ENCODE results near the gene OR1L1.

OR1L1 gene

DNA sequence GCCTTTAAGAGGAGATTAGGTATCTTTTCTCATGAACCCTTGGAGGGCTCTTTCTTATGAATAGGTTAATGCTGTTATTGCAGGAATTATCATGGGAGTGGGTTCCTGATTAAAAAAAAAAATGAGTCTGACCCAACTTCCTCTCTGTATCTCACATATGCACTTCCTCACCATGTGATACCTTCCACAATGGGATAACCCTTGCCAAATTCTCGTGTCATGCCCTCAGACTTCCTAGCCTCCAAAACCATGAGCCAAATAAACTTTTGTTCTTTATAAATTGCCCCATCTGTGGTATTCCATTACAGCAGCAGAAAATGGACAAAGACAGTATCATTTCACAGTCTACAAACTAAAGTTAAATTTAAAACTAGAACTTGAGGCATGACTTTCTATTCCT is 5.1 kb upstream of the OR1L1 start:
- Histone ChIP-seq H2BK12ac (ENCODE audit: low read length) (no peak overlapping the region), H3K27ac (replicated peaks; ENCODE audit: low read length) (no peak overlapping the region), H4K91ac (ENCODE audit: low read depth, low read length, poor library complexity) (no peak overlapping the region), H3K14ac (ENCODE audit: low read length) (no peak overlapping the region), H3K79me1 (ENCODE audit: low read depth, low read length) (no peaks in the 10 kb centered on the region), H2AFZ (ENCODE audit: low read length) (no peak overlapping the region), H3K4me3 (ENCODE audit: low read length in 2 of 2) (no peak overlapping the region), H2AK5ac (ENCODE audit: low read depth, low read length) (no peak overlapping the region), H2BK5ac (ENCODE audit: low read length) (no peak overlapping the region), H2BK15ac (ENCODE audit: low read length) (no peak overlapping the region), H4K8ac (ENCODE audit: low read depth, low read length) (no peak overlapping the region), H3K9ac (ENCODE audit: low read depth, low read length, poor library complexity) (no peak overlapping the region), H3K4me1 (ENCODE audit: control insufficient read depth in 2 of 2, insufficient read depth in 1 of 2, low read depth in 1 of 2, low read length in 2 of 2) (no peaks in the 10 kb centered on the region), H3K4ac (ENCODE audit: low read length) (no peak overlapping the region), H3K27me3 (ENCODE audit: control insufficient read depth in 3 of 3, insufficient read depth in 3 of 3, low read depth in 1 of 3, low read length in 3 of 3) (peaks cover 0 to 10% (median 0%) of the 10 kb centered on the region in 3 experiments), H3K4me2 (ENCODE audit: insufficient read depth, low read length, poor library complexity, severe bottlenecking) (no peak overlapping the region), H3K18ac (ENCODE audit: low read length) (no peak overlapping the region), H3K9me3 (replicated peaks in 1 of 2; ENCODE audit: control insufficient read depth in 2 of 2, insufficient read depth in 1 of 2, low read depth in 1 of 2, low read length in 2 of 2) (peaks cover 0 to 14% of the 10 kb centered on the region in 2 donors), H3K36me3 (replicated peaks in 1 of 2; ENCODE audit: control insufficient read depth in 2 of 2, insufficient read depth in 2 of 2, low read length in 2 of 2) (no peaks in the 10 kb centered on the region), H3K23ac (ENCODE audit: low read depth, low read length, poor library complexity) (no peak overlapping the region), H2BK120ac (ENCODE audit: low read depth, low read length) (no peak overlapping the region)
- no peak for DNase-seq (ENCODE audit: low spot score)
- WGBS, 2 donors (ENCODE audit: extremely low coverage in 2 of 2, insufficient read length in 2 of 2, insufficient replicate concordance in 1 of 2): no CpG with 5 or more reads among the region's 1 CpG

DNA sequence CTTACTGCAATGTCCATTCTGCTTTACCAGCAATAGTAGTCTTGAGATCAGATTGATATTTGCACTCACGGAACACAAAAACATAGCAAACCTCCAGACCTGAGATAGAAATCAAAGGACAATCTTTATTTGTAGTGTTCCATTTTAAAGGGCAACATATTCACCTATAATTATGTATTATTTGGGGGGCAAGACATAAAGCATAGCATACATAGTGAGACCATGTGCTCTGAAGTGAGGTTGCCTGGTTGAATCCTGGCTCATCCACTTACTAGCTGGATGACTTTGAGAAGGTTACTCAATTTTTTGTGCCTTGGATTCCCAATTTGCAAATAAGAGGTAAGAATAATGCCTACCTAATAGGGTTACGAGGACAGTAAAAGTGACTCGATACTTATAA is 4.0 kb upstream of the OR1L1 start, which contains the start of gene OR1B1:
TSS of gene OR1B1 (minus strand) at position 101 of the 400 bp plus-strand sequence.
- no peaks in the 10 kb centered on the region for H3K4me1 ChIP-seq (ENCODE audit: control insufficient read depth in 2 of 2, insufficient read depth in 1 of 2, low read depth in 1 of 2, low read length in 2 of 2)
- no peak within 1 kb of the TSS for H3K18ac ChIP-seq (ENCODE audit: low read length)
- H2BK12ac ChIP-seq (ENCODE audit: low read length): no peak within 1 kb of the TSS
- no peak within 1 kb of the TSS for H3K27ac ChIP-seq (replicated peaks; ENCODE audit: low read length)
- no peak within 1 kb of the TSS for H3K4me3 ChIP-seq (ENCODE audit: low read length in 2 of 2)
- H3K79me1 ChIP-seq (ENCODE audit: low read depth, low read length): no peaks in the 10 kb centered on the region
- no peak within 1 kb of the TSS for H4K8ac ChIP-seq (ENCODE audit: low read depth, low read length)
- H3K36me3 ChIP-seq (replicated peaks in 1 of 2; ENCODE audit: control insufficient read depth in 2 of 2, insufficient read depth in 2 of 2, low read length in 2 of 2): no peaks in the 10 kb centered on the region
- no peak within 1 kb of the TSS for H2AK5ac ChIP-seq (ENCODE audit: low read depth, low read length)
- H3K27me3 ChIP-seq (ENCODE audit: control insufficient read depth in 3 of 3, insufficient read depth in 3 of 3, low read depth in 1 of 3, low read length in 3 of 3): peaks cover 0 to 17% (median 0%) of the 10 kb centered on the region in 3 experiments
- H3K9ac ChIP-seq (ENCODE audit: low read depth, low read length, poor library complexity): no peak within 1 kb of the TSS
- no peak within 1 kb of the TSS for H2BK120ac ChIP-seq (ENCODE audit: low read depth, low read length)
- WGBS, 2 donors (ENCODE audit: extremely low coverage in 2 of 2, insufficient read length in 2 of 2, insufficient replicate concordance in 1 of 2): no CpG with 5 or more reads among the region's 3 CpGs
- H2AFZ ChIP-seq (ENCODE audit: low read length): no peak within 1 kb of the TSS
- no peak within 1 kb of the TSS for H3K4me2 ChIP-seq (ENCODE audit: insufficient read depth, low read length, poor library complexity, severe bottlenecking)
- H2BK5ac ChIP-seq (ENCODE audit: low read length): no peak within 1 kb of the TSS
- DNase-seq (ENCODE audit: low spot score): no peak
- no peak within 1 kb of the TSS for H4K91ac ChIP-seq (ENCODE audit: low read depth, low read length, poor library complexity)
- peaks cover 0 to 15% of the 10 kb centered on the region in 2 donors for H3K9me3 ChIP-seq (replicated peaks in 1 of 2; ENCODE audit: control insufficient read depth in 2 of 2, insufficient read depth in 1 of 2, low read depth in 1 of 2, low read length in 2 of 2)
- no peak within 1 kb of the TSS for H3K23ac ChIP-seq (ENCODE audit: low read depth, low read length, poor library complexity)
- H2BK15ac ChIP-seq (ENCODE audit: low read length): no peak within 1 kb of the TSS
- no peak within 1 kb of the TSS for H3K14ac ChIP-seq (ENCODE audit: low read length)
- no peak within 1 kb of the TSS for H3K4ac ChIP-seq (ENCODE audit: low read length)

DNA sequence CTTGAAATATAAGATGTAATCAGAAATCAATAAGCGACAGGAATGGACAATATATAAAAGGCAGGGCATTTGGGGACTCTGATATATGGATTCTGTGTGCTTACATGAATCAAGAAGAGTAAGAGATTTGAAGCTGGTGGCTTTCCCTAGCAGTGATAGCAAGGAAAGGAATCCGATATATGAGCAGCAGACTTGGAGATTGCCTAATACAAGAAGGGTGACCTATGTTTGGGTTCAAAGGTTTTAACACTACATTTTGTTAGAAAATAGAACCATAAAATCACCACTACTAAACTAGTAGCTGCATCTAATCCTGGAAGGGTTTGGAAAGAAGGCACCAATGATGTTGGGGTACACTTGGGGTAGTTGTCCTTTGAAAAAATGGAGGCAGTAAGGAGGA is 11.0 kb downstream of the OR1L1 start:
- Histone ChIP-seq H4K8ac (ENCODE audit: low read depth, low read length) (no peak overlapping the region), H3K23ac (ENCODE audit: low read depth, low read length, poor library complexity) (no peak overlapping the region), H3K79me1 (ENCODE audit: low read depth, low read length) (no peaks in the 10 kb centered on the region), H2BK5ac (ENCODE audit: low read length) (no peak overlapping the region), H3K4me1 (ENCODE audit: control insufficient read depth in 2 of 2, insufficient read depth in 1 of 2, low read depth in 1 of 2, low read length in 2 of 2) (no peaks in the 10 kb centered on the region), H3K18ac (ENCODE audit: low read length) (no peak overlapping the region), H3K27ac (replicated peaks; ENCODE audit: low read length) (no peak overlapping the region), H2AK5ac (ENCODE audit: low read depth, low read length) (no peak overlapping the region), H3K4me2 (ENCODE audit: insufficient read depth, low read length, poor library complexity, severe bottlenecking) (no peak overlapping the region), H3K27me3 (ENCODE audit: control insufficient read depth in 3 of 3, insufficient read depth in 3 of 3, low read depth in 1 of 3, low read length in 3 of 3) (peaks cover 0 to 3% (median 0%) of the 10 kb centered on the region in 3 experiments), H2BK15ac (ENCODE audit: low read length) (no peak overlapping the region), H3K4me3 (ENCODE audit: low read length in 2 of 2) (no peak overlapping the region), H3K9ac (ENCODE audit: low read depth, low read length, poor library complexity) (no peak overlapping the region), H2BK120ac (ENCODE audit: low read depth, low read length) (no peak overlapping the region), H2AFZ (ENCODE audit: low read length) (no peak overlapping the region), H3K9me3 (replicated peaks in 1 of 2; ENCODE audit: control insufficient read depth in 2 of 2, insufficient read depth in 1 of 2, low read depth in 1 of 2, low read length in 2 of 2) (peaks cover 4 to 16% of the 10 kb centered on the region in 2 donors), H4K91ac (ENCODE audit: low read depth, low read length, poor library complexity) (no peak overlapping the region), H3K4ac (ENCODE audit: low read length) (no peak overlapping the region), H3K36me3 (replicated peaks in 1 of 2; ENCODE audit: control insufficient read depth in 2 of 2, insufficient read depth in 2 of 2, low read length in 2 of 2) (no peaks in the 10 kb centered on the region), H2BK12ac (ENCODE audit: low read length) (no peak overlapping the region), H3K14ac (ENCODE audit: low read length) (no peak overlapping the region)
- no peak for DNase-seq (ENCODE audit: low spot score)
- WGBS, 2 donors (ENCODE audit: extremely low coverage in 2 of 2, insufficient read length in 2 of 2, insufficient replicate concordance in 1 of 2): no CpG with 5 or more reads among the region's 2 CpGs

DNA sequence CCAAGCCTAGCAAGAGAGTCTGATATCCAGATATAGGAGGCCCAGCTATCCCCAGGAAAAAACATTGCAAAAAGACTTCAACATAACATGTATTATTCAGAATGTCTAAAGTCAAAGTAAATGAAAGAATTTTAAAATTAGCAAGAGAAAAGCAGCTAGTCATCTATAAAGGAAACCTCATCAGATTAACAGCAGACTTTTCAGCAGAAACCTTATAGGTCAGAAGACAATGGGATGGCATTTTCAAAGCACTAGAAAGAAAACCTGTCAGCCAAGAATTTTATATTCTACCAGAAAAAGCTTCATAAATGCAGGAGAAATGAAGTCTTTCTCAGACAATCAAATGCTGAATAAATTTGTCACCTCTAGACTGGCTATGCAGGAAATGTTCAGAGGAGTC is 23.3 kb downstream of the OR1L1 start:
- Histone ChIP-seq H3K36me3 (replicated peaks in 1 of 2; ENCODE audit: control insufficient read depth in 2 of 2, insufficient read depth in 2 of 2, low read length in 2 of 2) (no peaks in the 10 kb centered on the region), H3K9me3 (replicated peaks in 1 of 2; ENCODE audit: control insufficient read depth in 2 of 2, insufficient read depth in 1 of 2, low read depth in 1 of 2, low read length in 2 of 2) (peaks cover 0 to 14% of the 10 kb centered on the region in 2 donors), H2BK120ac (ENCODE audit: low read depth, low read length) (no peak overlapping the region), H3K9ac (ENCODE audit: low read depth, low read length, poor library complexity) (no peak overlapping the region), H3K23ac (ENCODE audit: low read depth, low read length, poor library complexity) (no peak overlapping the region), H3K18ac (ENCODE audit: low read length) (no peak overlapping the region), H3K27me3 (ENCODE audit: control insufficient read depth in 3 of 3, insufficient read depth in 3 of 3, low read depth in 1 of 3, low read length in 3 of 3) (no peaks in the 10 kb centered on the region), H2BK15ac (ENCODE audit: low read length) (no peak overlapping the region), H3K4ac (ENCODE audit: low read length) (no peak overlapping the region), H4K8ac (ENCODE audit: low read depth, low read length) (no peak overlapping the region), H2AK5ac (ENCODE audit: low read depth, low read length) (no peak overlapping the region), H3K4me3 (ENCODE audit: low read length in 2 of 2) (no peak overlapping the region), H3K79me1 (ENCODE audit: low read depth, low read length) (no peaks in the 10 kb centered on the region), H2BK5ac (ENCODE audit: low read length) (no peak overlapping the region), H3K4me1 (ENCODE audit: control insufficient read depth in 2 of 2, insufficient read depth in 1 of 2, low read depth in 1 of 2, low read length in 2 of 2) (no peaks in the 10 kb centered on the region), H2AFZ (ENCODE audit: low read length) (no peak overlapping the region), H2BK12ac (ENCODE audit: low read length) (no peak overlapping the region), H3K4me2 (ENCODE audit: insufficient read depth, low read length, poor library complexity, severe bottlenecking) (no peak overlapping the region), H3K27ac (replicated peaks; ENCODE audit: low read length) (no peak overlapping the region), H4K91ac (ENCODE audit: low read depth, low read length, poor library complexity) (no peak overlapping the region), H3K14ac (ENCODE audit: low read length) (no peak overlapping the region)
- DNase-seq (ENCODE audit: low spot score): no peak
